Spleen (tissue), 11 donors: ENCODE data around the gene CCDC148. TPM values are rescaled to one million over a fixed set of nuclear protein-coding genes. Genes with fewer than 3 reads are reported as not detected.

Experiments used
- DNase-seq: peaks from one replicate; pipeline ENCODE4 v3.0.0-alpha.2; 2020
- H3K27ac ChIP-seq, 8 donors: fragments of 200-600 bp; sonication (generic) in 7 of 8; 1 replicate in 4 of 8; 2 replicates in 4 of 8; pipeline versions ENCODE4 v1.5.0 to v1.8.0; 2016 to 2021; ENCODE audit warnings: inconsistent platforms in 4 of 8, mild to moderate bottlenecking in 4 of 8, moderate library complexity in 1 of 8
- H3K27me3 ChIP-seq, 7 donors: fragments of 200-600 bp; sonication (generic) in 6 of 7; replicated peaks in 1 of 7; 1 replicate in 4 of 7; 2 replicates in 3 of 7; pipeline versions ENCODE4 v1.5.0 to v1.8.0; 2016 to 2021; ENCODE audit warnings: inconsistent platforms in 3 of 7, mild to moderate bottlenecking in 1 of 7
- H3K36me3 ChIP-seq, 6 donors: fragments of 200-600 bp; sonication (generic) in 5 of 6; 1 replicate in 4 of 6; 2 replicates in 2 of 6; pipeline versions ENCODE4 v1.5.0 to v1.8.0; 2016 to 2021; ENCODE audit warnings: inconsistent platforms in 2 of 6
- H3K4me1 ChIP-seq, 6 donors: fragments of 200-600 bp; sonication (generic) in 5 of 6; 1 replicate in 3 of 6; 2 replicates in 3 of 6; pipeline versions ENCODE4 v1.5.0 to v1.8.0; 2016 to 2021; ENCODE audit warnings: inconsistent platforms in 3 of 6
- H3K4me3 ChIP-seq, 8 donors: fragments of 200-600 bp; sonication (generic) in 7 of 8; 1 replicate in 4 of 8; 2 replicates in 4 of 8; pipeline versions ENCODE4 v1.5.0 to v1.8.0; 2016 to 2021; ENCODE audit warnings: inconsistent platforms in 4 of 8, mild to moderate bottlenecking in 4 of 8, moderate library complexity in 2 of 8
- H3K9me3 ChIP-seq, 8 donors: fragments of 200-600 bp; sonication (generic) in 7 of 8; 1 replicate in 4 of 8; 2 replicates in 4 of 8; pipeline versions ENCODE4 v1.5.0 to v1.8.0; 2016 to 2021; ENCODE audit warnings: inconsistent platforms in 4 of 8
- POLR2A ChIP-seq, 3 donors: fragments of 450-650 bp; IDR thresholded peaks; one replicate each; pipeline ENCODE4 v1.5.1; 2017; ENCODE audit warnings: antibody characterized with exemption in 3 of 3, mild to moderate bottlenecking in 1 of 3
- POLR2AphosphoS5 ChIP-seq, 3 donors: sonication (generic); formaldehyde crosslinking; IDR thresholded peaks; one replicate each; pipeline ENCODE4 v1.5.1; 2017; ENCODE audit warnings: antibody characterized with exemption in 3 of 3
- WGBS, 5 donors: extraction: QIAGEN DNeasy Blood & Tissue Kit in 3 of 5; methylation state at CpG; one replicate each; pipeline versions ENCODE4 v1.1.5 to v1.1.7; 2013 to 2018; 5-methylcytosine and 5-hydroxymethylcytosine counted together
- intact Hi-C: fragments of 100-400 bp; cut with DNase I; formaldehyde crosslinking; loops from one replicate; pipeline ENCODE4 v1.15.0; 2023; ENCODE audit warnings: low total_unique reads
- polyA plus RNA-seq, 3 donors: library from polyadenylated mRNA; stranded (reverse); fragments of 200-250 nt; gene quantifications; one replicate each; pipeline ENCODE4 v1.2.1, GENCODE V29; 2013
- total RNA-seq, 7 donors: library from RNA; depleted of rRNA in 3 of 7; stranded (reverse); fragments of >200 nt in 3 of 7; fragmentation: NEBNext Ultra II Directional in 4 of 7; extraction: Animal tissue kit (Norgen Biotek cat#: 25700) in 4 of 7; gene quantifications; one replicate each; pipeline versions ENCODE4 v1.1.0 to v1.2.1, GENCODE V29; 2016 to 2021
- TF ChIP-seq, protein P1 (sequence below), 11 experiments: fragments of 200-600 bp in 7 of 11; fragments of 450-650 bp in 4 of 11; sonication (generic) in 4 of 11; IDR thresholded peaks in 8 of 11; conservative IDR thresholded peaks in 3 of 11; 1 replicate in 7 of 11; 2 replicates in 4 of 11; pipeline versions ENCODE4 v1.4.0 to v1.8.0; 2016 to 2021; ENCODE audit warnings: antibody characterized with exemption in 11 of 11, inconsistent platforms in 4 of 11, mild to moderate bottlenecking in 1 of 11
- donor health status: healthy with polysubstance abuse.
- donor health status: DM: no; HTN: no; CAD: no; lungs with moderate emphysema.
- donor health status: DM: no; HTN: no; CAD: no.
- donor health status: Bipolar disorder and iron deficiency.
- donor health status: healthy.
- donor health status: DM: no; HTN: no; CAD: no.
- donor health status: DM: yes; HTN: yes; CAD: no.

CCDC148 gene
- total and polyA plus RNA-seq, 10 donors: 0.07 to 0.79 (median 0.46) TPM

- no peaks in the 10 kb centered on the region for H3K9me3 ChIP-seq
- no peaks in the 10 kb centered on the region for H3K27me3 ChIP-seq
- H3K4me1 ChIP-seq: no peaks in the 10 kb centered on the region
- no peak for DNase-seq
- intact Hi-C loops: no loop called here
- H3K36me3 ChIP-seq: no peaks in the 10 kb centered on the region
- H3K4me3 ChIP-seq: no peak overlapping the region
- WGBS, 5 donors: 80 to 89% (median 83%) methylated on average over 1 of the region's 1 CpG
- no peak overlapping the region for H3K27ac ChIP-seq
- TF ChIP-seq, protein P1, sequence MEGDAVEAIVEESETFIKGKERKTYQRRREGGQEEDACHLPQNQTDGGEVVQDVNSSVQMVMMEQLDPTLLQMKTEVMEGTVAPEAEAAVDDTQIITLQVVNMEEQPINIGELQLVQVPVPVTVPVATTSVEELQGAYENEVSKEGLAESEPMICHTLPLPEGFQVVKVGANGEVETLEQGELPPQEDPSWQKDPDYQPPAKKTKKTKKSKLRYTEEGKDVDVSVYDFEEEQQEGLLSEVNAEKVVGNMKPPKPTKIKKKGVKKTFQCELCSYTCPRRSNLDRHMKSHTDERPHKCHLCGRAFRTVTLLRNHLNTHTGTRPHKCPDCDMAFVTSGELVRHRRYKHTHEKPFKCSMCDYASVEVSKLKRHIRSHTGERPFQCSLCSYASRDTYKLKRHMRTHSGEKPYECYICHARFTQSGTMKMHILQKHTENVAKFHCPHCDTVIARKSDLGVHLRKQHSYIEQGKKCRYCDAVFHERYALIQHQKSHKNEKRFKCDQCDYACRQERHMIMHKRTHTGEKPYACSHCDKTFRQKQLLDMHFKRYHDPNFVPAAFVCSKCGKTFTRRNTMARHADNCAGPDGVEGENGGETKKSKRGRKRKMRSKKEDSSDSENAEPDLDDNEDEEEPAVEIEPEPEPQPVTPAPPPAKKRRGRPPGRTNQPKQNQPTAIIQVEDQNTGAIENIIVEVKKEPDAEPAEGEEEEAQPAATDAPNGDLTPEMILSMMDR (IDR thresholded peaks at IDR 0.05 in 8 of 11, conservative IDR thresholded peaks at IDR 0.05 in 3 of 11): no peak
- TF ChIP-seq POLR2AphosphoS5 (IDR thresholded peaks at IDR 0.05): no peak
- no peak for TF ChIP-seq POLR2A (IDR thresholded peaks at IDR 0.05)
Measured at GRCh38 chr2:158204741-158205165, 251.8 kb downstream of the CCDC148 start.

DNA sequence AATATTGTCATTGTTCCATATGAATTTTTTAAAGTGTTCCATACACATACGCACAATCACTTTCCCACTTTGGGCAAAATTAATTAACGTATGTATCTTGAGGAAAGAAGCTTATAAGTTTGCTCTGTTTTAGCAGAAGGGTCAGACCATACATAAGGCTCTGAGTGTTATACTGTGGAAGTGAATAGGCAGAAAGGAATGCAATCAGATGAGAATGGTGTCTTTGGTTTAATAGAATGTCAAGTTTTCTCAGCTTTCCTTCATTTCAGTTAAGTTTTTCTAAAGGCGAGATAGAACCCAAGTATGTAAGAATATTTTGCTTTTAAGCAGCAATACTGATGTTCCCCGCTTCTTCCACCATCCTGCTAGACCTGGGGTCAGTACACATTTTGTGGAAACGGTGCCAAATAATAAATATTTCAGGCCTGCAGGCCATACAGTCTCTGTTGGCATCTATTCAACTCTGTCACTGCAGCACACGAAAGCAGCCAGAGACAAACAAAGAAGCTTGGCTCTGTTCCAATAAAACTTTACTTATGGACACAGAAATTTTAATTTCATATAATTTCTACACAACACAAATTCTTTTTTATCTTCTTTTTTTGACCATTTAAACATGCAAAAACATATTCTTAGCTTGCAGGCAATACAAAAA, 254.3 kb downstream of the CCDC148 start:
- WGBS, 5 donors: 62 to 80% (median 69%) methylated on average over 6 of the region's 6 CpGs
- H3K9me3 ChIP-seq: no peaks in the 10 kb centered on the region
- intact Hi-C loops: no loop called here
- no peaks in the 10 kb centered on the region for H3K27me3 ChIP-seq
- TF ChIP-seq POLR2A (IDR thresholded peaks at IDR 0.05) (no peak), POLR2AphosphoS5 (IDR thresholded peaks at IDR 0.05) (no peak)
- TF ChIP-seq, protein P1 (IDR thresholded peaks at IDR 0.05 in 8 of 11, conservative IDR thresholded peaks at IDR 0.05 in 3 of 11): no peak
- no peak for DNase-seq
- peaks cover 0 to 7% (median 0%) of the 10 kb centered on the region in 6 donors for H3K4me1 ChIP-seq
- no peak overlapping the region for H3K4me3 ChIP-seq
- H3K36me3 ChIP-seq: no peaks in the 10 kb centered on the region
- no peak overlapping the region for H3K27ac ChIP-seq

DNA sequence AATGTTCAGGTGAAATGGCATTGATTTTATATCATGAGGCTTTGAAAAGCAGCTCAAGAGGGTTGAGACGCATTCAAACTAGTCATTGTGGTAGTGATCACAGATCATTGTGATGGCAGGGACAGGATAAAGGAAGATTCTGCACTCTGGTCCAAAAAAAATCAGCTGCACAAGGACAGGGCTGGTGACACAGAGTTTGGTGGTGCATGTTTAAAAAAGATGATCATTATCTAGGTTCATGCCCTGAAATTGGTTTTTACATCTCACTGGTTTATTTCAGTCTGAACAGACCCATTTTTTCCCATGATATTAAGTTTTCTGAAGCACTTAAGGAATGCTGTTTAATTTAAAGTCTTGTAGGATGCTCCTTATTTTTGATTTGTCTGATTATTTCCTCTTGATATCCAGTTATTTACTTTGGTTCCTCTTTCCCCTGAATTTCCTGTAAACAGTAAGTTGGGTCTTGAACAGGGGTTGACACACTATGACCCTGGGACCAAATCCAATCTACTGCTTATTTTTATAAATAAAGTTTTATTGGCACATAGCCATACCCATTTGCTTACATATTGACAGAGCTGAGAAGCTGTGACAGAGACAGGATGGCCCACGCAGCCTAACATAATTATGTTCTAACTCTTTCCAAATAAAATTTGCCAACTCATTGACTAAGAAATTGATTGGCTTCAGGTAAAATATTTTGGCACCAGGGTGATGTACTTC, 256.5 kb downstream of the CCDC148 start:
- TF ChIP-seq, protein P1 (IDR thresholded peaks at IDR 0.05 in 8 of 11, conservative IDR thresholded peaks at IDR 0.05 in 3 of 11): no peak
- no peak for TF ChIP-seq POLR2AphosphoS5 (IDR thresholded peaks at IDR 0.05)
- TF ChIP-seq POLR2A (IDR thresholded peaks at IDR 0.05): no peak
- Histone ChIP-seq H3K36me3 (no peaks in the 10 kb centered on the region), H3K4me3 (no peak overlapping the region), H3K27ac (no peak overlapping the region), H3K4me1 (peaks cover 0 to 7% (median 0%) of the 10 kb centered on the region in 6 donors), H3K9me3 (no peaks in the 10 kb centered on the region), H3K27me3 (no peaks in the 10 kb centered on the region)
- no peak for DNase-seq
- WGBS, 5 donors: 84 to 91% (median 87%) methylated on average over 2 of the region's 2 CpGs
- intact Hi-C loops: no loop called here

DNA sequence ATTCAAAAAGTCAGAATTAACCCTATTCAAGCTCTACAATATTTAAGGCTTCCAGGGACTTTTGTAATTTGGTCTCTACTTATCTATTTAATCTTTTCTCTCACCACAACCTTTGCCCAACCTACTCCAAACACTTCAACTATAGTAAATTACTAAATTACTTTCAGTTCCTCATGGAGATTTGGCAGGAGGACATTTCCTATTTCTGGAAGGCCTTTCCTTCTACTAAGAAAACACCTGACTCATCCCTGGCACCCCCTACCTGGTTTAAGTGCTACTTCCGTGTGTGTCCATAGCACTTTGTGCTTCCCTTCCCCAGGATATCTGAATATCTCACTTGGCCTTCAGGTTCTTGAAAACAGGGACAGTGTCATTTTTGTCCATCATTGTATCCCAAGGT, 258.6 kb downstream of the CCDC148 start:
- intact Hi-C loops: no loop called here

More for the DNA sequence above, 258.6 kb downstream of the CCDC148 start:
- no peak for DNase-seq
- TF ChIP-seq, protein P1 (IDR thresholded peaks at IDR 0.05 in 8 of 11, conservative IDR thresholded peaks at IDR 0.05 in 3 of 11): no peak
- TF ChIP-seq POLR2A (IDR thresholded peaks at IDR 0.05): no peak
- no peak for TF ChIP-seq POLR2AphosphoS5 (IDR thresholded peaks at IDR 0.05)
- Histone ChIP-seq H3K27me3 (no peaks in the 10 kb centered on the region), H3K36me3 (no peaks in the 10 kb centered on the region), H3K4me3 (no peak overlapping the region), H3K27ac (no peak overlapping the region), H3K9me3 (no peaks in the 10 kb centered on the region), H3K4me1 (peaks cover 0 to 7% (median 0%) of the 10 kb centered on the region in 6 donors)
- 53 to 79% (median 64%) methylated on average over 1 of the region's 1 CpG for WGBS, 5 donors
